AG04449 (cell line): Measurements from ENCODE around the gene FRMD4B.

ENCODE experiments used
- CTCF ChIA-PET: fragments of 350-600 bp; formaldehyde crosslinking; extraction: SDS; loops from one replicate; lab custom pipeline; 2021; ENCODE audit warnings: antibody characterized with exemption; lab: Yijun Ruan, JAX
- POLR2A ChIA-PET: fragments of 400-600, 350-600 bp; formaldehyde crosslinking; extraction: SDS; loops from one replicate; lab custom pipeline; 2020; ENCODE audit warnings: antibody characterized with exemption, inconsistent platforms; lab: Yijun Ruan, JAX
- DNase-seq: peaks from one replicate; pipeline ENCODE4 v3.0.0-alpha.2; 2010; ENCODE audit warnings: low read depth, low spot score
- H3K4me3 ChIP-seq: 2 replicates; pipeline ENCODE4 v1.5.1; 2011; ENCODE audit warnings: low read depth, mild to moderate bottlenecking, control low read depth, low read length
- CTCF ChIP-seq: IDR thresholded peaks from one replicate; pipeline ENCODE4 v1.5.1; 2011; ENCODE audit warnings: mild to moderate bottlenecking, moderate library complexity, low read length, control low read depth, inconsistent platforms; ENCODE audit not compliant: insufficient read depth; ENCODE audit errors: missing control alignments

FRMD4B gene

GRCh38 chr3:69137005-69137404 is 248.9 kb downstream of the FRMD4B start:
- no peak for DNase-seq
- no peak for TF ChIP-seq CTCF
- POLR2A ChIA-PET: no interaction called here
- H3K4me3 ChIP-seq: no peak overlapping the region
- CTCF ChIA-PET: interaction anchor here (1.2 to 2.3 kb wide), 3 partner anchors 17 to 25 kb away, joined by 5 to 8 read pairs (median 6); no protein-coding TSS in a partner anchor

GRCh38 chr3:69130689-69131088 is 255.2 kb downstream of the FRMD4B start:
- no peak for DNase-seq
- H3K4me3 ChIP-seq: no peak overlapping the region
- no peak for TF ChIP-seq CTCF
- ChIA-PET POLR2A (no interaction called here), CTCF (interaction anchor here (2.7 to 5.8 kb wide), 2 partner anchors 10 to 31 kb away, joined by 10 to 48 read pairs; partner anchors contain the start of gene LMOD3)

GRCh38 chr3:69129531-69129930 is 256.4 kb downstream of the FRMD4B start:
- DNase-seq: no peak
- POLR2A ChIA-PET: no interaction called here
- CTCF ChIA-PET: interaction anchor here (0.9 to 5.8 kb wide), 3 partner anchors 9 to 298 kb away, joined by 4 to 48 read pairs (median 5); partner anchors contain the start of gene LMOD3
- no peak for TF ChIP-seq CTCF
- H3K4me3 ChIP-seq: no peak overlapping the region

GRCh38 chr3:69128509-69128908 is 257.4 kb downstream of the FRMD4B start:
- CTCF ChIA-PET: interaction anchor here (0.9 to 5.8 kb wide), 5 partner anchors 8 to 296 kb away, joined by 5 to 48 read pairs (median 8); partner anchors contain the start of gene LMOD3
- H3K4me3 ChIP-seq: no peak overlapping the region
- DNase-seq: no peak
- POLR2A ChIA-PET: no interaction called here
- TF ChIP-seq CTCF: no peak

- TF ChIP-seq CTCF: no peak
- ChIA-PET POLR2A (no interaction called here), CTCF (interaction anchor here (1.5 to 3.5 kb wide), 4 partner anchors 29 to 298 kb away, joined by 3 to 16 read pairs (median 8); no protein-coding TSS in a partner anchor)
- no peak for DNase-seq
- H3K4me3 ChIP-seq: no peak overlapping the region
Measured at GRCh38 chr3:69126999-69127398, 258.9 kb downstream of the FRMD4B start.

GRCh38 chr3:69126216-69126615 is 259.7 kb downstream of the FRMD4B start:
- H3K4me3 ChIP-seq: no peak overlapping the region
- ChIA-PET CTCF (interaction anchor here (0.7 to 3.5 kb wide), 10 partner anchors 11 to 666 kb away, joined by 3 to 16 read pairs (median 3); no protein-coding TSS in a partner anchor), POLR2A (no interaction called here)
- no peak for DNase-seq
- TF ChIP-seq CTCF: no peak
